ENCODE data around the gene EEF1AKMT2.

EEF1AKMT2 gene

GRCh38 chr10:124791547-124792348 is at the start of gene EEF1AKMT2:
EEF1AKMT2 (minus strand) TSS chr10:124791887; CDS start chr10:124791833, 54 bp downstream.
- TF ChIP-seq CTCF (conservative IDR thresholded peaks at IDR 0.05) = no peak; the same call in 1 of the 2 replicates
- TF ChIP-seq ZFX (IDR thresholded peaks at IDR 0.05) = peak; percentile 92
- H3K27ac ChIP-seq = peak within 1 kb of the TSS; percentile 88

DNA sequence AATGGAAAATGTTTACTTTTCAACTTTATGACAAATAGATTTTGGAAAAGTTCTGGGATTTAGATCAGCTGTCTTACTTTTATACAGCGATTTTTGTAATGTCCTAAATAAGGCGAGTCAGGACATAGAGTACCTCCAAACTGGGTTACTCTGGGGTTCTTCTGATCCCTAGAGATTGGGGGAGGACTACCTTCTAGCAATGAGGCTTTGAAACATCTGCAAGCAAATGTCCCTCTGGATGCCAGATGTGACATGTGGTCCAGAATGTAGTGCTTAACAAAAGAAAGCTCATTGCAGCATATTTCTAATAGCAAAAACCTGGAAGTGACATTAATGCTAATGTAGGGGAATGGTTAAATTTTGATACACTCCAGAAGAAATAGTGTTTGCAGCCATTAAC is 46.0 kb upstream of the EEF1AKMT2 start:
- no peak overlapping the region for H3K27ac ChIP-seq
- TF ChIP-seq ZFX (IDR thresholded peaks at IDR 0.05) = no peak

- no peak overlapping the region for H3K27ac ChIP-seq
- no peak for TF ChIP-seq ZFX (IDR thresholded peaks at IDR 0.05)
- no peak for TF ChIP-seq CTCF (conservative IDR thresholded peaks at IDR 0.05)
These were observed 39.4 kb upstream of the EEF1AKMT2 start for GRCh38 chr10:124831116-124831515.

GRCh38 chr10:124830445-124830844 is 38.8 kb upstream of the EEF1AKMT2 start:
- TF ChIP-seq CTCF (conservative IDR thresholded peaks at IDR 0.05) (no peak), ZFX (IDR thresholded peaks at IDR 0.05) (no peak)
- H3K27ac ChIP-seq = no peak overlapping the region

- TF ChIP-seq ZFX (IDR thresholded peaks at IDR 0.05) = no peak
- no peak for TF ChIP-seq CTCF (conservative IDR thresholded peaks at IDR 0.05)
- H3K27ac ChIP-seq = no peak overlapping the region
These were observed 37.9 kb upstream of the EEF1AKMT2 start for GRCh38 chr10:124829447-124830115.

DNA sequence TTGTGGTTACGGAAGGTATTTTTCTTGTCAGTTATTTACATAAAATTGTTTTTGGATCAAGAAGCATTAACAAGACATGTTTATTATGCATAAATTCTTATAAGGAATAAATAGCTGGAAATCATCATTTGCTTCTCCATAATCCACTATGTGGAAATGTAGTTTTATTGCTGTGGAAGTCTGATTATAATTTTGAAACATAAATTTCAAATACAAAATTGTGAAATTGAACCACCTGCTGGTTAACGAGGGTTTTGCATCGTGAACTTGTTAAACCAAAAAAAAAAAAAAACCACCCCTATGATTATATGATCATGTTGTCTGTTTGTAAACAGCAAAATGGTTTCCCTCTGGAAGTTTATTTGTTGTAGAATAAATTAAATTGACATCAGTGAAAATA is 35.8 kb upstream of the EEF1AKMT2 start:
- TF ChIP-seq ZFX (IDR thresholded peaks at IDR 0.05) (no peak), CTCF (conservative IDR thresholded peaks at IDR 0.05) (peak; percentile 79)
- H3K27ac ChIP-seq = no peak overlapping the region

GRCh38 chr10:124826262-124826661 is 34.6 kb upstream of the EEF1AKMT2 start:
- TF ChIP-seq CTCF (conservative IDR thresholded peaks at IDR 0.05) (no peak), ZFX (IDR thresholded peaks at IDR 0.05) (no peak)
- no peak overlapping the region for H3K27ac ChIP-seq
